ENCODE data around the gene GSK3A. TPM values are rescaled to one million over a fixed set of nuclear protein-coding genes. Genes with fewer than 3 reads are reported as not detected.

The GSK3A gene
- total RNA-seq, 1 experiment from 2014 or later, result 70.1 TPM

- intact Hi-C loops (cut with micrococcal nuclease; ENCODE audit: unreplicated experiment), result no loop called here
- BruUV-seq (replicated peaks), result no TSS peak
- H3K27ac ChIP-seq (ENCODE audit: low read depth, low read length, poor library complexity, severe bottlenecking), result no peak overlapping the region
These were observed 35.3 kb downstream of the GSK3A start for GRCh38 chr19:42206871-42207755.

GRCh38 chr19:42204664-42205063 is 37.7 kb downstream of the GSK3A start:
- no peaks in the 10 kb centered on the region for H3K27me3 ChIP-seq (replicated peaks; ENCODE audit: insufficient read depth, low read depth, low read length, poor library complexity)
- no peak for TF ChIP-seq EZH2 (IDR thresholded peaks at IDR 0.05; ENCODE audit: borderline replicate concordance, low read depth, low read length, poor library complexity, severe bottlenecking)
- no peak for TF ChIP-seq CTCF (conservative IDR thresholded peaks at IDR 0.05; ENCODE audit: low read depth, low read length)
- H3K27ac ChIP-seq (ENCODE audit: low read depth, low read length, poor library complexity, severe bottlenecking), result no peak overlapping the region
- DNase-seq (ENCODE audit: low spot score), result no peak
- peaks cover 66% of the 10 kb centered on the region for H3K36me3 ChIP-seq (ENCODE audit: insufficient read depth, low read length, poor library complexity, severe bottlenecking)
- BruUV-seq (replicated peaks), result no TSS peak
- intact Hi-C loops (cut with micrococcal nuclease; ENCODE audit: unreplicated experiment), result no loop called here
- H3K4me3 ChIP-seq (ENCODE audit: low read depth, low read length, poor library complexity, severe bottlenecking), result no peak overlapping the region
- H3K9me3 ChIP-seq (ENCODE audit: low read depth, low read length, poor library complexity, severe bottlenecking), result no peaks in the 10 kb centered on the region
- ChIA-PET POLR2A (ENCODE audit: low non-redundant PET) (no interaction called here), CTCF (no interaction called here)
- no peaks in the 10 kb centered on the region for H3K4me1 ChIP-seq (ENCODE audit: insufficient read depth, low read length, poor library complexity, severe bottlenecking)

More at GRCh38 chr19:42206871-42207755, 35.3 kb downstream of the GSK3A start:
- no peak for TF ChIP-seq EZH2 (IDR thresholded peaks at IDR 0.05; ENCODE audit: borderline replicate concordance, low read depth, low read length, poor library complexity, severe bottlenecking)
- no peak for TF ChIP-seq CTCF (conservative IDR thresholded peaks at IDR 0.05; ENCODE audit: low read depth, low read length)
- Histone ChIP-seq H3K27me3 (replicated peaks; ENCODE audit: insufficient read depth, low read depth, low read length, poor library complexity) (no peaks in the 10 kb centered on the region), H3K4me3 (ENCODE audit: low read depth, low read length, poor library complexity, severe bottlenecking) (no peak overlapping the region), H3K36me3 (ENCODE audit: insufficient read depth, low read length, poor library complexity, severe bottlenecking) (peaks cover 69% of the 10 kb centered on the region), H3K4me1 (ENCODE audit: insufficient read depth, low read length, poor library complexity, severe bottlenecking) (no peaks in the 10 kb centered on the region), H3K9me3 (ENCODE audit: low read depth, low read length, poor library complexity, severe bottlenecking) (no peaks in the 10 kb centered on the region)
- no peak for DNase-seq (ENCODE audit: low spot score)
- ChIA-PET POLR2A (ENCODE audit: low non-redundant PET) (no interaction called here), CTCF (interaction anchor here (0.6 kb wide), 1 partner anchor 75 kb away, joined by 3 read pairs; no protein-coding TSS in a partner anchor)

- intact Hi-C loops (cut with micrococcal nuclease; ENCODE audit: unreplicated experiment), result no loop called here
- ChIA-PET POLR2A (ENCODE audit: low non-redundant PET) (no interaction called here), CTCF (no interaction called here)
- no peak overlapping the region for H3K27ac ChIP-seq (ENCODE audit: low read depth, low read length, poor library complexity, severe bottlenecking)
- no TSS peak for BruUV-seq (replicated peaks)
- H3K4me3 ChIP-seq (ENCODE audit: low read depth, low read length, poor library complexity, severe bottlenecking), result no peak overlapping the region
- H3K9me3 ChIP-seq (ENCODE audit: low read depth, low read length, poor library complexity, severe bottlenecking), result no peaks in the 10 kb centered on the region
- H3K27me3 ChIP-seq (replicated peaks; ENCODE audit: insufficient read depth, low read depth, low read length, poor library complexity), result no peaks in the 10 kb centered on the region
- H3K4me1 ChIP-seq (ENCODE audit: insufficient read depth, low read length, poor library complexity, severe bottlenecking), result no peaks in the 10 kb centered on the region
- no peak for TF ChIP-seq CTCF (conservative IDR thresholded peaks at IDR 0.05; ENCODE audit: low read depth, low read length)
- no peak for TF ChIP-seq EZH2 (IDR thresholded peaks at IDR 0.05; ENCODE audit: borderline replicate concordance, low read depth, low read length, poor library complexity, severe bottlenecking)
- H3K36me3 ChIP-seq (ENCODE audit: insufficient read depth, low read length, poor library complexity, severe bottlenecking), result peaks cover 64% of the 10 kb centered on the region
- DNase-seq (ENCODE audit: low spot score), result no peak
These were observed 38.7 kb downstream of the GSK3A start for GRCh38 chr19:42203700-42204099.
